ENCODE data around the gene CD247.

Gene CD247

DNA sequence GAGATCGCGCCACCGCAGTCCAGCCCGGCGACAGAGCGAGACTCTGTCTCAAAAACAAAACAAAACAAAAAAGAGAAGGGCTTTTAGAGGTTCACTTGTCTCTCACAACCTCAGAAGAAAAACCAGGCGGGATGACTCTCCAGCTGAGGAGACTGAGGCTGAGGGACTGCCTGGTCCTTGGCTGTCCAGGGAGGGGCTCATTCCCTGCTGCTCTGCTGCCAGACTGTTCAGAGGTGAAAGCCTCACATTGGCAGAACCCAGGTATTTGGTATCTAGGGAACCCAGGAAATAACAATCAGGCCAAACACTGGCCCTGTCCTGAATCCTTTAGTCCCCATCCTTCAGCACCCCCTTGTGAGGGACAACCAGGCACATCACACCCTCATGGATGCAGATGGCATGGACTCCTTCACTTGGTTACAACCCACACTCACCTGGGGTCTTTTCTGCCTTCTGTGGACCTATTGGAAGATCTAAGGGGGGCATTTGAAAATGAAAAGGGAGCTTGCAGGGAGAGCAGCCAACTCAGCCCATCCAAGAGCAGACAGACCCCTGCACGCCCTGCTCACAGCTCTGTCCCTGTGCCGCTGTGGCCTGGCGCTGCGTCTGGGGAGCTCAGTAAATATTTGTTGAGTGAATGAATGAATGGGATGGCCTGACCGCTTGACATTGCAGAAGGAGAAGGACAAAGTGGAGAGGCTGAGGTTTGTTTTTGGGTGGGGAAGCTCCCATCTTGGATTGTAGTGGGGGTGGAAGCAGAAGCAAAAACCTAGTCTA is 33.4 kb downstream of the CD247 start:
- no peak for DNase-seq

DNA sequence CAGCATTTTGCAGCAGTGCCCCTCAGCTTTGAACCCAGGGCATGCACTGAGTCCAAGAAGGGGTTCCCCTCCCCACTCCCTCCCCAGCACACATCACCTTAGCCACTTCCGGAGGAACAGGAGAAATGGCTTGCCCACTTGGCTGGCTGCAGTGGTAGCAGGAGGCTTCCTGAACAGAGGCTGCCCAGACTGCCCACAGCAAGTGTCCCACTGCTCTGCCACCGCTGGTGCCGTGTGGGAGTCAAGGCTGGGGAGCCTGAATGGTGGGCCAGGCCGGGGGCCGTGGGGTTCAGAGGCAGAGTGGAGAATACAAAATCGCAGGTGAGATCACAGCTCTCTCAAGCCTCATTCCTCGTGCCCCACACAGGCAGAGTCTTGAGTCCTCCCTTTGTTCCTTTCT is 34.5 kb downstream of the CD247 start:
- no peak for DNase-seq

DNA sequence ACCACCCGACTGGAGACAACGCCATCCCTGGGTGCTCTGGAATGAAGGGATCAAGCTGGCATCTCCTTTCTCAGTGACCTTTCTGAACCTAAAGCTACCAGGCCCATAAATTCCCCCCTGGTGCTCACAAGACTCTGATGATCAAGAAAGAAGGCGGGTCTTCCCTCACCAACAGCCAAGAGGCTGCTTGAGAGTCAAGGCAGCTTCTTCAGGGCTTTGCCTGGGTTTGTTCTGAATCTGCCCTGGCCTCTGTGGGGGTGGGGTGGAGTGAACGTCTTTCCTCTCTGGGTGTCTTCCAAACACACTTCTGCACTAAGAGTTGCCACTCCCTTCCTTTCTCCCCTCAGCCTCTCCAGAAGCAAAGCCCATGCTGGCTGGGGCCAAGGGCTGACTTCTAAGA is 36.1 kb downstream of the CD247 start:
- DNase-seq: peak; percentile 53

DNA sequence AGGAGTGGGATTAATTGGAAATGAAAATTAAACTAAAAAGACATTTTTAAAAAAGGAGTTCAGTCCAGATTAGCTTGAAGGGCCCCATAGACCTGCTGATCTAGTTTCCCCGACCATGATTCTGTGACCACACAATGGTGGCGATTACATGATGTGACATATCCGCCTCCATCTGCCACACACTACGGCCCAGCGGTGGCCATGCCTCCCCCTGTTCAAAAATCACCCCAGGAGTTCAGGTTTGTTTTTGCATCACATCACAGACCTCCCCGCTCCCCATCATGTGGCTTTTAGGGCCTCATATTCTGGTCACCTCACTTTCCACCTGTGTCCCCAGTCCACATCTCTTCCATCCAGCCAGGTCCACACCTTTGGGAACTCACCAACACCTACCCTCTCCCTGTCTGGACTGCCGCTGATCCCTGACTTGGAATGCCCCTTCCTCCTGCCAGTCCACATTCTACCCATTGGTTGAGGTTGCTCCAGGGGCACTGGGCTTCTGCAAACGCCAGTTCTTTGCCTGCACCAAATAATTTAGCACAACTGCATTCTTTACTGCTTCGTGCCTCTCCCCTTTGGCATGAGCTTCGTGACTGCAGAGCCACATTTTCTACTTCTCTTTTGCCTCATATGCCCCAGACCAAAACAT is 38.9 kb downstream of the CD247 start:
- DNase-seq: no peak

DNA sequence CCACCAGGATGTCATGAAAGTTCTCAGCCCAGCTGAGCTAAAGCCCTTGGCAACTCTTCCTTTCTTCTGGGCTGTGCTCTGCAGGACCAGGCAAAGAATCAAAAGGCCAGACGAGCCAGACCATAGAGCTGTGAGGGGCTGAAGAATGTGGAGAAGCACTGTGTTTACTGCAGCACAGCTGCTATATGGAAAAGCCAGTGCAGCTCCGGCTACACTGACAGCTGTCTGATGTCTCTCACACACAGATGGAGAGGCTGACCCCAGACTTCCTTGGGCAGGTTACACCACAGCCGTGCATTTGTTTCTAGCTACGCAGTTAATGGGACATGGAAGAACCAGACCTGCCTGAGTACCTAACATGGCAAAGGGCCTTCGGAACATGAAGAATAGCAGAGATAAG is 40.3 kb downstream of the CD247 start:
- no peak for DNase-seq

DNA sequence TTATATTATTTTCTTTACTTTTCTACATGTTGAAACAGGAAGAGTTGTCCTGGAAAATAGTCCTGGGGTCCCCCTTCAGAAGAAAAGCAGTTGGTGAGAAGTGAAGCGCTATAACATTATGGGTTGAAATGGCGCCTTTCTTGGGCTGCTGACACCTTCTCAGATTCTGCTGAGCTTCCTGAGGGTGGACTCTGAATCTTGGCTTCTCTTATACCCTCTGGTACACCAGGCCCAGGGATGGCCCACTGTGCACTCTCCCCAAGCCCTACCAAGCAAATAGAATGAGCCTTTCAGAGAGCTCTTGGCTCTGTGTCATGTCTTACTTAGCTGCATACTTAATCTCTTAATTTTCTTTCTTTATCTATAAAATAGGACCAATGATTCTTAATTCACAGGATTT is 42.3 kb downstream of the CD247 start:
- DNase-seq: no peak

DNA sequence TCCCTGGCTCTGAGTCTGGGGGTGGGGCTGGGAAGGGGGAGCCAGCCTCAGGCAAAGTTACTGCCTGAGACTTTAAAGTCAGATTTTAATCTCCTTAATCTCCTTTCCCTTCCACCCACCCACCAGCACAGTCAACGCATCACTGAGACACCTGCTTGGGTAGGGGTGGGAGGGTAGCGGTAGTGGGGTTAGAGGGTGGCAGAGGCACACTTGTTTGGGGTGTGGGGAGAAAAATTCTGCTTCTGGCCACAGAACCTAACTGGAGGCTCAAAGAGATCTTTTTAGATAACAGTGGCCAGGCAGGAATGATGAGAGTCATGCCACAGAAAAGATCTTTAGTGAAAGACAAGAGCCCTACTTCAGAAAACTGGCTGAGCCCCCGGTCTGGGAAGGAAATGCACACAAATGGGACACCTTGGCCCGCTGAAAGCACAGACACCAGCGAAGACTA is 44.1 kb downstream of the CD247 start:
- peak; percentile 64 for DNase-seq

DNA sequence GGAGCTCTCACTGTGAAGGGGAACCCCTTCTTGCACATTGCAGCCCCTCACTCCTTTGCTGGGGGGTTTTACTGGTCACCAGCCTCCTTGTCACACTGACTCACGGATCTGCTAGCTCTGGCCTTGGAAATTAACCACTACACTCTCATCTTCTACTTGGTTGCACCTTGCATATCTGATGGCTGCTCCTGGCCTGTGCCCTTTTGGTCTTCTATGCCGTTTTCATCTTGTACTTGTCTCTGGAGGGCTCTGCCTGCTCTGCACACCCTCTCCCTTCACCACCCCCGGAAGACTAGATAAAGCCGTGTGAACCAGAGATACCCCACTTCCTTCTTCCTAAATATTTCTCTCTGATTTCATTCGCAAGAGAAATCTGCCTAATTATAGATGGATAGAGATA is 44.6 kb downstream of the CD247 start:
- DNase-seq: no peak

DNA sequence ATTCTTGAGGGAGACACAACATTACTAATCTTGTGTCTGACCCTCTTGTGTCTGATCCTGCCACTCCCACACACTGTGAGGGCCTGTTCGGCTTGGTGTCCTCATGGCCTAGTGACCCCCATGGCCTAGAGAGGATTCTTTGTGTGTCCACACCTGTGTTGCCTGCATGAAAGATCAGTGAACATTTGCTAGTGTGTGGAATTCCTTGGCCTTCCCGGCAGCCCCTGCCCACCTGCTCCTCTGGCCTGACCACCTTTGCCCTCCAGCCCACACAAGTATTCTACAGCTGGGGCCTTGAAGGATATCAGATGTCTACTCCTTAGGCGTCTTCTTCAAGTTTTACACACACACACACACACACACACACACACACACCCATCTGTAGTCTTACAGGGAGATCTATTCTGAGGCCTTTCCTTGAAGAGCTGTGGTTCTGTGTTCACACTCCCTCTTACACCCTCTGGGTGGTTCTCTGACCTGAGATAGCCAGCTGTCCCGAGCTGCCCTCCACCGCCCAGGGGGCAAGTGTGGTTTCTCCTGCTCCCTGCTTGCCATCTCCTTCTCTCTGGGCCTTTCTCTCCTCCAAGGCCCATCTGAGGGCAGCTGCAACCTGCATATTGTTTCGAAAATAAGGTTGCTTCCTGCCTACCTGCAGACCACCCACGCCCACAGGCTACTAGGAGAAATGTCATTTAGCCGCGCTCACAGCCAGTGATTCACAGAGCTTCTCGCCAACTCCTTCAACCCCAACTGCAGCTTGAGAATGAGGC is 45.4 kb downstream of the CD247 start:
- DNase-seq: no peak

DNA sequence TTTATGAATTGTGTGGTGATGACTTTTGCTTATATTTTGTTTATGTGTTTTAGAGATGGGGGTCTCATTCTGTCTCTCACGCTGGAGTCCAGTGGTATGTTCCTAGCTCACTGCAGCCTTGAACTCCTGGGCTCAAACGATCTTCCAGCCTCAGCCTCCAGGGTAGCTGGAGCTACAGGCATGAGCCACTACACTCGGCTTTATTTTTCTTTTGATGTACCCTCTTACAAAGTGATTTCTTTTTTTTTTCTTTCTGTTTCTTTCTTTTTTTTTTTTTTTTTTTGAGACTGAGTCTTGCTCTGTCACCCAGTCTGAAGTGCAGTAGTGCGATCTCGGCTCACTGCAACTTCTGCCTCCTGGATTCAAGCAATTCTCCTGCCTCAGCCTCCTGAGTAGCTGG is 46.8 kb downstream of the CD247 start:
- DNase-seq: no peak

DNA sequence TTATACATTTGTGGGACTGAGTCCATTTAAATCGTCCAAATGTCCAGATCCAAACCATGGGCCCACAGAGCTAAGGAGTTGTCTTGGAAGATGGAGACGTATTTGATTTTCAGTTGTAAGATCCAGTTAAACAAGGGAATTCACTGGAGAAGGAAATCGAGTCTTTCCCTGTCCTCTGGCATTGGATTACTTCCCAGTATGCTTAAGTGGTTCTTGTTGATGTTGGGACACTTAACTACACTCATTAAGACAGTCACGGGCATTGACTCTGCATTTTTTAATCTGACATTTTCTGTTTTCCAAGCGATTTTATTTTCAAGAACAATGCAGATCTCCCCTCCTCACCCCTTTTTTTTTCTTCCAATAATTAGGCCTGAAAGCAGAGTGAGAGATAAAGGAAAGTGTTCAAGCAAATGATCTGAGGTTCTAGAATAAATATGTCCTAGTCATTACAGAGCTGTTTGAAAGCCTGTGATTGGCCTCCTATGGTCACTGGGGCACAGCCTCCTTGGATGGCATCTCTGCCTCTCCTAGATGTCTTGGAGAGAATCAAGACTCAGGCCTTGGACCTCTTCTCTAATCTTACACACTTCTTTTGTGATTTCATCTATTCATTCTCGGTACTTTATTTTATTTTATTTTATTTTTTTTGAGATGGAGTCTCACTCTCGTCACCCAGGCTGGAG is 48.9 kb downstream of the CD247 start:
- DNase-seq: no peak

DNA sequence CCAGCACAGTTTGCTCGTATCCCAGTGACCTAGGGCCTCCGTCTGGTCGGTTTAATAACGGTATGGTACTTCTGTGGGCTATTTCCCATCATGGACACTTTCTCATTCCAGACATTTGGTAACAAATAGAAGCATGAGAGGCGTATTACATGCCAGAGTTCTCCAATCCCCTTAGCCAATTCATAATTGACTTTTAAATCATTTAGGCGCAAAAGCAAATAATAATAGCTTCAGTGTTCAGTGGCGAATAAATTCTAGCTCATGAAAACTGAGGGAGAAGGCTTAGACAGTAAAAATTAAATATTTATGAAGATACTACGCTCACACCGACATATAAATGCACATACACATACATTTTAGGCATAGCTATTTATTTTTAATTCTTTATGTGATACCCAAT is 50.6 kb downstream of the CD247 start:
- DNase-seq: no peak

DNA sequence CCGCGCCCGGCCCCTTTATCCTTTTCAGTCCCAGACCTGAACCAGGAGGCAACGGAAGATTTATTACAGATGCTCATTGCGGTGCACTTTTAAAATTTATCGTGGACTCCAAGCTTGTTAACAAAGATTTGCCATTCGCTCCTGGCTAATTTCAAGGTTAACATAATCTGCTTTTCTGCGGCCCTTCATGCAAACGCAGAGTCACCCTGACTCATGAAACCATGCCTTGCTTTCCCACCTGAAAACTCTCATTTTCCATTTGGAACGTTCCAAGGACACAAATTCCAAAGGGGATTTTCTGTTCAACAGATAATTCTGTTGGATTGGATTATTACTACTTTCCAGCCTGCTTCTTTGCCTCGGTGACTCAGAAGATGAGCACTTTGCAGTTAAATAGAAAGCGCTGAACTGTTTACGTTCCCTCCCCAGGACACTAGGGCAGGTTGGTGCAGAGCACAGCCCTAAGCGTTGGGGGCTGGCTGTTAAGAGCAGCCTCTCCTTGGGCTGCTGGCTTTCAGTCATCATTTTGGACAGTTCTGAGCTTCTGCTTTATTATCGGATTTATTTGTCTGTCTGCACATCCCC is 51.1 kb downstream of the CD247 start:
- DNase-seq: no peak

DNA sequence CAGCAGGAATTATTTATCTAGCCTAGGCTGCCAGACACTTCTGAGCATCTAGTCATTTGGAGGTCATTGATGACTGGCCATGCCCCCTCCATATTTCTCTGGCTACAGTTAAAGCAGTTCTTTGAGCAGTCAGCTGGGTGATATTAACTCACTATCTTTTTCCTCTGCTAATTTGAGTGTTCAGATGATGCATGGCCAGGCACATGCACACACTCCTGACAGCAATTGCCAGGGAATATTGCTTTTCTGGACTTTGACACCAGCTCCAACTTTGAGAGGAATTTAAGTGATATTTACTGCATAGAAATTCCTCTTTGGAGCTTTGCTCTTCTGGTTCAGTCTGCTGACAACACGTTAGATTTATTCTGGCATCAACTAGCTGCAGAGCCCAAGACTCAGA is 52.6 kb downstream of the CD247 start:
- DNase-seq: no peak

DNA sequence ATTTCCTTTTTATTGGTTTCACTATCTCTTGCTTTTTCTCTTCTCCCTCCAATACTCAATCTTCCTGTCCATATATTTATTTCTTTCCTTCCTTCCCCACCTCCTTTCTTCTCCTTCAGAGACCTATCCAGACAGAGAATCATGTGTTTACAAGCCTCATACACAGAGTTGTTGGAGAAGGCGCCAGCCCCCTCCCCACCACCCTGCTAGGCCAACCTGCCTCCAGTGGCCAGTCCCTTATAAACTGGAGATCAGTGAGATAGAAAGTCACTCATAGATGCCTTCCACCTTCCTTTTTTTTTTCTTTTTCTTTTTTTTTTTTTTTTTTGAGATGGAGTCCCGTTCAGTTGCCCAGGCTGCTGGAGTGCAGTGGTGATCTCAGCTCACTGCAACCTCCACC is 53.3 kb downstream of the CD247 start:
- DNase-seq: no peak

DNA sequence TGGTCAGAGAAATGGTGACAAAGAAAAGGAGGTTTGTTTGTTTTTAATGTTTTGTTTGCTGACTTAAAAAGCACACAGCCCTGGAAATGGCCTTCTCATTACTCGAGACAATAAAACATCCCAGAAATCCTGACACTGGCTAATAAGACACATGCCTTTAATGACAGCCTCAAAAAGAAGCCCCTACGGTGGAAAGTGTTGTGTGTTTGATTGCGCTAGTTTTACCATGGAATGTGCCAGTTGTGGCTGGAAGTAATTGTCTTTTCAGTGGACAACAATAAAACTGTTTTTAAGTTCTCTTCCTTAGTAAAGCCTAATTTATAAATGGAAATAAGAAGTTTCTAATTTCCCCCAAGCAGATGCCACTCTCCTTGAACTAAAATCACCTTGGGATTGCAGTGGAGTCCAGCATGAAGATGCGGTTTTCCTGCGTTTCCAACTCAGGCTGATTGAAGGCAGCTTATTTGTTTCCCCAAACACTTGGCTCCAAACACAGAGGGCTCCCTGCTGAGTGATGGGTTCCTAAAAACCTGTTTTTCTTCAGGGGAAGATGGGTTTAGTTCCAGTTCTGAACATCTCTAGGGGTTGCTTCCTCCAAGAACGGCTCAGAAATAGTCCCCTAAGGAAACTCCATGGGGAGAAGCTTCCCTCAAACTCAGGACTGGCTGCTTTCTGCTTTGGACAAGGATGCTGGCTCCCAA is 54.3 kb downstream of the CD247 start:
- no peak for DNase-seq

DNA sequence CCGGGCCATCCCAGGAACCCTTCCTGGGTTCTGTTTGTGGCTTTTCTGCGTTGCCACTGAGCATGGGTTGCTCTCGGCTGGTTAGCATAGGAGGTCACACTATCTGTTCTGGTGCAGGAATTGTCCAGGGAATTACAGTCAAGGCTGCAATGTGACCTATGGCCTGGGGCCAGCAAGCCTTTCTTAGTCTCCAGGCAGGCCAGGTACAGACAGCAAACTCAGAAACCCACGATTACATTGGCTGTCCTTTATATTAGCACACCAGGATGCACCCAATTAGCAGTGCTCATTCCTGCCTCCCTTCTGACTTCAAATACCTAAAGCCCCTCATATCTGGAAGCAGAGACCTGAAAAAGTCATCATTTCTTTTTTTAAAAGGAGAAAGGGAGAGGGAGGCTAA is 55.2 kb downstream of the CD247 start:
- no peak for DNase-seq

DNA sequence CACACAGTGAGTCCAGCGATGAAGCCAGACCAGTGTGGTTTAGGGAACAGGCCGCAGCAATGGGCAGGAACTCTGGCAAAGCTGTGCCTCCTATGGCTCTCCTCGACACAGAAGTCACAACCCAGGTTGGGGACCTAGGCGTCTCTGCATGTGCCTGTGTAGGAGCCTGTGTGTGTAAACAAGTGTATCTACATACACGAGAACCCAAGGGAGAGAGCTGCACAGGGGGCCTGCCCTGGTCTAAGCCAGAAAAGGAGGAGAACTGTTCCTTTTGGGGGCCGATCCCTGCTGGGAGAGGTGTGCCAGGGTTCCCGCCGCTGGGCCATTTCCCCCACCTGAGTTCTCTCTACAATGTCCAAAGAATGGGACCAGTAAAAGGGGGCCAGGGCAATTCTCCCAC is 56.0 kb downstream of the CD247 start:
- no peak for DNase-seq

DNA sequence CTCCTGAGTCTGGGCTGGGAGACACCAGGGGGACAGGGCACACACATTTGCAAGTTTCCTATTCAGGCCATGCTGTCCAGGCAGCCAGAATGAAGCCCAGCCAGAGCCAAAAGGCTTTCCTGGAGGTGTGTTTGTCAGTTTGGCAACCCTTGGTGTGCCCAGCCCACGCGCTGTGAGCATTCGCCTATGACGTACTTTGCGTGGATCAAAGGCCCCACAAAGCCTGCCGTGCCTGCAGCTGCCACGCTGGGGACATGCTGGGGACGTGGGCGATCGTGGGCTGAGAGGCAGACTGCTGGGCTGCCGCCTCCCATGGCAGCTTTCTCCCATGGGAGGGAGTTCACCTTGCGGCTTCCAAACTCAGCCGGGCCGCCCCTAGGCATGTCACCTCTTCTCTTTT is 57.5 kb downstream of the CD247 start:
- peak; percentile 48 for DNase-seq

DNA sequence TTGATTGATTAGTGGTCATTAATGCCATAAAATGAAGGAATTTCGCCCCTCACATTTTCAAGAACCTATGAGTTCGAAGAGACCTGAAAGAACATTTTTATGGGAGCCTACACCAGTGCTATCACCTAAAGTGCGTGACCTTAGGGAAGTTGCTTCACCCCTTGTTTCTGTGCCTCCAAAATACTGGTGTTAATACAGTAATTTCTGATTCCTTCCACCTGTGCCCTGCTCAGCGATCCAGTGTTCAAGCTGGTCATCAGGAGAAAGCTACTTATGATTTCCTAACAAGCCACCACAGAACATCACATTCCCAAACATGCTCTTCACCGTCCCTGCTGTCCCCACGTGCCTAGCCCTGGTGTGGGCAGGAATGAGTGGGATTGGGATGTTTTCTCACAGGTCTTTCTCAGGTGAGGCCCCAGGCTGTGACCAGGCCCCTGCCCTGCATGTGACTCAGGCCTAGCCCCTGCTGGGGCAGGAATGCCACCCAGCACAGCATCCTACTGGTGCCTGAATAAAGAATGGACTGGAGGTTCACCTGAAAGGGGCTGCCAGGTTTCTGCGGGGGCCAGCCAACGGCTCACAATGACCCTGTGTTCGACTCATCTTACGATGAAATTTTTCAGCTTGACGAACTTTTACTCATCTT is 60.3 kb downstream of the CD247 start:
- DNase-seq: no peak

DNA sequence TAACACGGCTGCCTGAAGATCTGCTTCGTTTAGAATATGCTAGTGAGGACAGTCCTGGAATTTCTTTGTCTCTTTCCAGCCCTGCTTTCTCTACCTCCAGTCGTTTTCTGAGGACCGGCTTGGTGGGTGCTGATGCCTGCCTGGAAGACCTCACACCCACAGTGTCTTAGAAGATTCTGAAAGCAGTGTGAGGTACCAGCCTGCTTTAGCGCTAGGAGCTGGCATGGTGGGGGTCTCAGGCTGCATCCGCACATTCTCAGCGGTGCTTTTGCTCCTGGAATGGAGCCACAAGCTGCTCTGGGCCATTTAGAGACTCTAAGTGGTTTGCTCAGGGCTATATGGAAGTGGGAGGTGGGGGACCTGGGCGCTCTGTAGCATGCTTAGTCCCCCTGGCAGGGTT is 61.4 kb downstream of the CD247 start:
- no peak for DNase-seq

DNA sequence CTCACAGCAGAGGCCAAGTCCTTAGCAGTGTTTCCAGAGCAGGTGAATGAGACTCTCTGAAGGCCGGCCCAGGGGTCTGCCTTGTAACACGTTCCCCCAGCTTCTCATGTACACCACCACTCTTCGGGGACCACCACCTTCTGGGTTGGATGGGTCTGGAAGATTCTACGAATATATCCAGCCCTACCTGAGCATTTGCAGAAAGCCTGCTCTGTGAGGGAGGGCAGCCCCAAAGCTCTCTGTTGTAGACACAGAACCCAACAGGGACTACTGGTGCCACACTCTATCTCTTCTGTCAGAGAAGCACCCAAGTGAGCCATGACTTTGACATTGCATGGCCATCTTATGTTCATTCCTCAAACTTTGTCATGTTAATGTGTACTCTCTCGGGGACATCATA is 61.8 kb downstream of the CD247 start:
- no peak for DNase-seq

Measured in CD4-positive, alpha-beta T cell treated with Interleukin-21 for 1 hour (primary cell).